DMS153 (cell line): ENCODE data around the gene ADI1.
"Not testable (repeated sequence)": the region's sequence is repeated elsewhere in the genome, so short reads cannot be mapped to it uniquely, and the experiment has no call there.

Experiments
- DNase-seq: peaks from one replicate; lab custom pipeline; 2025; lab: John Stamatoyannopoulos, UW

The ADI1 gene

DNA sequence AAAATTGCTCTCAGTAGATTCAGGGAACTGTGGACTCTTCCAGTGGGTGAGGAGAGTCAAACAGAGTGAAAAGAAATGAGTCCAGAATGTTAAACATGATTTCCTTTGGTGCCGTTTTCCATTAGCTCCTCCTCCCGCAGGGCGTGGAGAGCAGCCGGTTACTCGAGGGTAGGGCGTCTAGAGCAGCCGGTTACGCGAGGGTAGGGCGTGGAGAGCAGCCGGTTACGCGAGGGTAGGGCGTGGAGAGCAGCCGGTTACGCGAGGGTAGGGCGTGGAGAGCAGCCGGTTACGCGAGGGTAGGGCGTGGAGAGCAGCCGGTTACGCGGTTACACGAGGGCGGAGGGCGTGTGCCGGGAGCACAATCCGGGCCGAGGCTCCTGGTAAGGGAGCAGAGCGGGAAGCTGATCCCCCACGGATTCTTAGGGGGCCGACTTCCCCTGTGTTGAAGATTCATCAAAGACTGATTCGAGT lies 70.9 kb downstream of the ADI1 start:
- not testable (repeated sequence) for DNase-seq

DNA sequence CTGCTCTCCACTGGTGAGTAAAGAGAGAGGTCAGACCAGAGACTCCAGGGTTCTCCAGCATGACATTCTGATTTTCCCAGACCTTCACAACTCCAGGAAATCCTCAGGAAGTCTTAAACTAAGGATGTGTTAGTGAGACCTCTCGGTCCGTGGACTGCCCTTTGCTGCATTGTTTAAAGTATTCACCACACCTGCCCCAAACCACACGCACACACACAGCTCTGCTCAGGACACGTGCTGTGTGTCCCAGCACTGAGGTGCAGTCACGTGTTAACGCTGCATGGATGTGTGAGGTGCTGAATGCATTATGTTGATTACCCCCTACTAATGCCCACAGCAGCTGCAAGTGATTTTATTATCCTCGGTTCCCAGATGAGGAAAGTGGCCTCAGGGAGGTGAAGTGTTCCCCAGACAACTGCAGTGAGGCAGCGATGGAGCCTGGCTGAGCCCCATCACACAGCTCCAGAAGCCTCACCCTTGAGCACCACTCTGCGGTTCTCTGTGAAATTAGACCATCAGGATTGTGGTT lies 71.5 kb downstream of the ADI1 start:
- no peak for DNase-seq
